ENCODE data around the gene ATAD3B.
"Not testable (repeated sequence)": the region's sequence is repeated elsewhere in the genome, so short reads cannot be mapped to it uniquely, and the experiment has no call there.

Gene ATAD3B

GRCh38 chr1:1514376-1514775, 42.8 kb downstream of the ATAD3B start:
- not testable (repeated sequence) for DNase-seq

- not testable (repeated sequence) for DNase-seq
Observed at GRCh38 chr1:1516923-1517322, 45.4 kb downstream of the ATAD3B start.

GRCh38 chr1:1517973-1518620, 46.5 kb downstream of the ATAD3B start:
- no peak for DNase-seq

- not testable (repeated sequence) for DNase-seq
Observed at GRCh38 chr1:1518621-1519007, 47.0 kb downstream of the ATAD3B start.

GRCh38 chr1:1519805-1520505, 48.4 kb downstream of the ATAD3B start:
- not testable (repeated sequence) for DNase-seq

- no peak for DNase-seq
Observed at GRCh38 chr1:1521331-1521730, 49.8 kb downstream of the ATAD3B start.

GRCh38 chr1:1522536-1522935, 51.0 kb downstream of the ATAD3B start:
- DNase-seq, result not testable (repeated sequence)

- not testable (repeated sequence) for DNase-seq
Observed at GRCh38 chr1:1523226-1523625, 51.7 kb downstream of the ATAD3B start.

- DNase-seq, result not testable (repeated sequence)
Observed at GRCh38 chr1:1523651-1524050, 52.1 kb downstream of the ATAD3B start.

- DNase-seq, result not testable (repeated sequence)
Observed at GRCh38 chr1:1524750-1525383, 53.3 kb downstream of the ATAD3B start.

GRCh38 chr1:1526476-1526875, 54.9 kb downstream of the ATAD3B start:
- not testable (repeated sequence) for DNase-seq

GRCh38 chr1:1527092-1527816, 55.7 kb downstream of the ATAD3B start:
- no peak for DNase-seq

GRCh38 chr1:1528301-1529267, 57.0 kb downstream of the ATAD3B start:
- DNase-seq, result no peak

GRCh38 chr1:1529321-1529720, 57.8 kb downstream of the ATAD3B start:
- DNase-seq, result no peak

GRCh38 chr1:1529936-1530335, 58.4 kb downstream of the ATAD3B start:
- no peak for DNase-seq

GRCh38 chr1:1531947-1532346, 60.4 kb downstream of the ATAD3B start:
- no peak for DNase-seq

GRCh38 chr1:1533176-1533893, 61.8 kb downstream of the ATAD3B start:
- DNase-seq, result not testable (repeated sequence)

- DNase-seq, result not testable (repeated sequence)
Observed at GRCh38 chr1:1533894-1534291, 62.3 kb downstream of the ATAD3B start.

- no peak for DNase-seq
Observed at GRCh38 chr1:1534401-1535154, 63.0 kb downstream of the ATAD3B start.

GRCh38 chr1:1535201-1536018, 63.8 kb downstream of the ATAD3B start:
- DNase-seq, result no peak

Data from NCI-H446 (cell line).